Endothelial cell of umbilical vein (primary cell): ENCODE data around the gene MERTK.

Experiments
- POLR2A ChIP-seq: IDR thresholded peaks from 2 replicates; pipeline ENCODE4 v1.6.1; 2012; ENCODE audit warnings: low read depth, mild to moderate bottlenecking, control low read depth, low read length
- TF ChIP-seq, protein P1 (sequence below), 2 donors: IDR thresholded peaks; 1 replicate in 1 of 2; 2 replicates in 1 of 2; pipeline ENCODE4 v1.5.1; 2011; ENCODE audit warnings: low read length in 2 of 2, mild to moderate bottlenecking in 2 of 2, moderate library complexity in 2 of 2, control low read depth in 1 of 2, inconsistent platforms in 1 of 2, low read depth in 1 of 2; ENCODE audit not compliant: insufficient read depth in 1 of 2; ENCODE audit errors: extremely low read depth in 1 of 2

GRCh38 chr2:112032689-112033465 is 134.5 kb downstream of the MERTK start:
- peak; percentile 38 for TF ChIP-seq POLR2A
- TF ChIP-seq, protein P1, sequence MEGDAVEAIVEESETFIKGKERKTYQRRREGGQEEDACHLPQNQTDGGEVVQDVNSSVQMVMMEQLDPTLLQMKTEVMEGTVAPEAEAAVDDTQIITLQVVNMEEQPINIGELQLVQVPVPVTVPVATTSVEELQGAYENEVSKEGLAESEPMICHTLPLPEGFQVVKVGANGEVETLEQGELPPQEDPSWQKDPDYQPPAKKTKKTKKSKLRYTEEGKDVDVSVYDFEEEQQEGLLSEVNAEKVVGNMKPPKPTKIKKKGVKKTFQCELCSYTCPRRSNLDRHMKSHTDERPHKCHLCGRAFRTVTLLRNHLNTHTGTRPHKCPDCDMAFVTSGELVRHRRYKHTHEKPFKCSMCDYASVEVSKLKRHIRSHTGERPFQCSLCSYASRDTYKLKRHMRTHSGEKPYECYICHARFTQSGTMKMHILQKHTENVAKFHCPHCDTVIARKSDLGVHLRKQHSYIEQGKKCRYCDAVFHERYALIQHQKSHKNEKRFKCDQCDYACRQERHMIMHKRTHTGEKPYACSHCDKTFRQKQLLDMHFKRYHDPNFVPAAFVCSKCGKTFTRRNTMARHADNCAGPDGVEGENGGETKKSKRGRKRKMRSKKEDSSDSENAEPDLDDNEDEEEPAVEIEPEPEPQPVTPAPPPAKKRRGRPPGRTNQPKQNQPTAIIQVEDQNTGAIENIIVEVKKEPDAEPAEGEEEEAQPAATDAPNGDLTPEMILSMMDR (IDR thresholded peaks at IDR 0.05; ENCODE audit: extremely low read depth in 1 of 2, insufficient read depth in 1 of 2, low read depth in 1 of 2, low read length in 2 of 2), result peak; percentile 6 to 12
